Astrocyte (in vitro differentiated cells and primary cell): ENCODE measurements around the gene MRPL1. TPM values are rescaled to one million over a fixed set of nuclear protein-coding genes. Genes with fewer than 3 reads are reported as not detected.

Experiments used
- DNase-seq: peaks from one replicate; pipeline ENCODE4 v3.0.0-alpha.2; 2010; ENCODE audit warnings: low read depth
- FAIRE-seq: peaks from 2 replicates; lab custom pipeline; 2011; peaks lifted over from hg19 to GRCh38; lab: Jason Lieb, UNC
- H2AFZ ChIP-seq: 2 replicates; pipeline ENCODE4 v1.6.0; 2012; ENCODE audit warnings: low read depth, low read length, inconsistent platforms
- H3K27ac ChIP-seq: 2 replicates; pipeline ENCODE4 v1.5.1; 2011; ENCODE audit warnings: low read depth, low read length, inconsistent platforms
- H3K27me3 ChIP-seq: 2 replicates; pipeline ENCODE4 v1.6.0; 2011; ENCODE audit warnings: low read length, inconsistent platforms; ENCODE audit not compliant: insufficient read depth
- H3K36me3 ChIP-seq: 2 replicates; pipeline ENCODE4 v1.5.1; 2011; ENCODE audit warnings: low read length, inconsistent platforms; ENCODE audit not compliant: insufficient read depth
- H3K4me1 ChIP-seq: 2 replicates; pipeline ENCODE4 v1.5.1; 2011; ENCODE audit warnings: low read length, inconsistent platforms; ENCODE audit not compliant: insufficient read depth
- H3K4me2 ChIP-seq: 2 replicates; pipeline ENCODE4 v1.6.0; 2012; ENCODE audit warnings: low read length, inconsistent platforms
- H3K4me3 ChIP-seq: 2 replicates; pipeline ENCODE4 v1.5.1; 2011; ENCODE audit warnings: low read depth, mild to moderate bottlenecking, low read length, inconsistent platforms; ENCODE audit not compliant: insufficient read depth
- H3K79me2 ChIP-seq: 2 replicates; pipeline ENCODE4 v1.6.0; 2012; ENCODE audit warnings: mild to moderate bottlenecking, low read length, inconsistent platforms; ENCODE audit not compliant: insufficient read depth
- H3K9ac ChIP-seq: 2 replicates; pipeline ENCODE4 v1.6.0; 2012; ENCODE audit warnings: mild to moderate bottlenecking, low read length, inconsistent platforms
- H3K9me3 ChIP-seq: 2 replicates; pipeline ENCODE4 v1.5.1; 2012; ENCODE audit warnings: low read depth, mild to moderate bottlenecking, low read length, inconsistent platforms; ENCODE audit not compliant: insufficient read depth
- H4K20me1 ChIP-seq: 2 replicates; pipeline ENCODE4 v1.6.0; 2012; ENCODE audit warnings: low read length, inconsistent platforms; ENCODE audit not compliant: insufficient read depth
- H3K27ac Mint-ChIP-seq: one replicate; pipeline ENCODE4 v1.8.0; 2021; ENCODE audit warnings: mild to moderate bottlenecking, mixed read lengths; ENCODE audit not compliant: unreplicated experiment
- H3K27me3 Mint-ChIP-seq: one replicate; pipeline ENCODE4 v1.8.0; 2021; ENCODE audit warnings: low read depth, mixed read lengths; ENCODE audit not compliant: unreplicated experiment
- H3K36me3 Mint-ChIP-seq: one replicate; pipeline ENCODE4 v1.8.0; 2021; ENCODE audit warnings: low read depth, mixed read lengths; ENCODE audit not compliant: unreplicated experiment
- H3K4me1 Mint-ChIP-seq: one replicate; pipeline ENCODE4 v1.8.0; 2021; ENCODE audit warnings: low read depth, mixed read lengths; ENCODE audit not compliant: unreplicated experiment
- H3K4me3 Mint-ChIP-seq: one replicate; pipeline ENCODE4 v1.8.0; 2021; ENCODE audit warnings: mild to moderate bottlenecking, moderate library complexity, mixed read lengths; ENCODE audit not compliant: unreplicated experiment
- H3K9me3 Mint-ChIP-seq: one replicate; pipeline ENCODE4 v1.8.0; 2021; ENCODE audit warnings: mild to moderate bottlenecking, mixed read lengths; ENCODE audit not compliant: unreplicated experiment
- EZH2 ChIP-seq: IDR thresholded peaks from 2 replicates; pipeline ENCODE4 v1.6.1; 2012; ENCODE audit warnings: mild to moderate bottlenecking, low read length, inconsistent platforms; ENCODE audit not compliant: insufficient read depth
- total RNA-seq: library from RNA; stranded (reverse); gene quantifications from 2 replicates; pipeline ENCODE4 v1.2.1, GENCODE V29; 2021
- TF ChIP-seq, protein P1 (sequence below): IDR thresholded peaks from 2 replicates; pipeline ENCODE4 v1.5.1; 2011; ENCODE audit warnings: low read depth, mild to moderate bottlenecking, inconsistent platforms, low read length, moderate library complexity; ENCODE audit not compliant: insufficient read depth

Gene MRPL1
- total RNA-seq, 1 donor from 2014 or later: 33.2 TPM

DNA sequence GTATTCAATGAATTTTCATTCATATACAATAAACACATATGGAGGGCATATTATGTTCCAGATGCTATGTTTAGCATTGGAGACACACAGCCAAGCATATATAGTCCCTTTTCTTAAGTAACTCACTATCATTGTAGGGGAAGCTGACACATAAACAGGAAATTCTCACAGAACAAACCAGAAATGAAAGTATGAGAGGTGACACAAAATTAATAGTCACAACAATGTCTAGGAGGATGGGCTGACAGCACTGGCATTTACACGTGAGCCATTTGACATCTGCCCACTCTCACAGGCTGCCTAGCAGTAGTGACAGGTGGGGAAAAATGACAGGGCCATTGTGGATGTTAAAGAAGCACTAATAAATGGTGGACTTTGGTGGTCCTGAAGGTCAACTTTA, 40.9 kb upstream of the MRPL1 start:
- Histone ChIP-seq H3K27ac (no peak overlapping the region), H4K20me1 (peaks cover 7% of the 10 kb centered on the region), H3K4me2 (no peak overlapping the region), H3K9me3 (no peaks in the 10 kb centered on the region), H3K36me3 (no peaks in the 10 kb centered on the region), H3K4me3 (no peak overlapping the region), H2AFZ (no peak overlapping the region), H3K4me1 (peaks cover 16% of the 10 kb centered on the region), H3K27me3 (peaks cover 6% of the 10 kb centered on the region), H3K79me2 (peaks cover 18% of the 10 kb centered on the region), H3K9ac (no peak overlapping the region)
- no peak overlapping the region for H3K27ac Mint-ChIP-seq
- TF ChIP-seq EZH2: no peak
- TF ChIP-seq, protein P1, sequence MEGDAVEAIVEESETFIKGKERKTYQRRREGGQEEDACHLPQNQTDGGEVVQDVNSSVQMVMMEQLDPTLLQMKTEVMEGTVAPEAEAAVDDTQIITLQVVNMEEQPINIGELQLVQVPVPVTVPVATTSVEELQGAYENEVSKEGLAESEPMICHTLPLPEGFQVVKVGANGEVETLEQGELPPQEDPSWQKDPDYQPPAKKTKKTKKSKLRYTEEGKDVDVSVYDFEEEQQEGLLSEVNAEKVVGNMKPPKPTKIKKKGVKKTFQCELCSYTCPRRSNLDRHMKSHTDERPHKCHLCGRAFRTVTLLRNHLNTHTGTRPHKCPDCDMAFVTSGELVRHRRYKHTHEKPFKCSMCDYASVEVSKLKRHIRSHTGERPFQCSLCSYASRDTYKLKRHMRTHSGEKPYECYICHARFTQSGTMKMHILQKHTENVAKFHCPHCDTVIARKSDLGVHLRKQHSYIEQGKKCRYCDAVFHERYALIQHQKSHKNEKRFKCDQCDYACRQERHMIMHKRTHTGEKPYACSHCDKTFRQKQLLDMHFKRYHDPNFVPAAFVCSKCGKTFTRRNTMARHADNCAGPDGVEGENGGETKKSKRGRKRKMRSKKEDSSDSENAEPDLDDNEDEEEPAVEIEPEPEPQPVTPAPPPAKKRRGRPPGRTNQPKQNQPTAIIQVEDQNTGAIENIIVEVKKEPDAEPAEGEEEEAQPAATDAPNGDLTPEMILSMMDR: no peak
- DNase-seq (no peak), FAIRE-seq (no peak)
- no peaks in the 10 kb centered on the region for H3K36me3 Mint-ChIP-seq
- H3K9me3 Mint-ChIP-seq: no peaks in the 10 kb centered on the region
- H3K4me1 Mint-ChIP-seq: peaks cover 4% of the 10 kb centered on the region
- H3K27me3 Mint-ChIP-seq: no peaks in the 10 kb centered on the region
- no peak overlapping the region for H3K4me3 Mint-ChIP-seq

DNA sequence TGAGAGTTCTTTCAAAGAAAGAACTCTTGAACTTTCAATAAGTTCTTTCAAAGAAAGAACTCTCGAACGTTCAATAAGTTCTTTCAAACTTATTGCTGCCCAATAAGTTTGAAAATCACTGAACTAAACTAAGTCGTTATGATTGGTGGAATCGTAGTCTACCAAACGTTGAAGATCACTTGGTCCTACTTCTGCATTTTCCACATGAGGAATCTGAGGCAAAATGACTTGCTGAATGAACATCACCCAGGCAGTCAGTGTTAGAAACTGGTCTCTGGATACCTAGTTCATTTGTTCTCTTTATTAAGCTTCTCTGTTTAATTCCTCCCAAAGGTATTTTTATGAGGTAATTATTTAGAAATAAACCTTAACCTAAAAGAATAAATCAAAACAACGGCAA, 36.4 kb upstream of the MRPL1 start:
- H3K9ac ChIP-seq: no peak overlapping the region
- no peak overlapping the region for H2AFZ ChIP-seq
- no peaks in the 10 kb centered on the region for H3K36me3 Mint-ChIP-seq
- H3K27ac Mint-ChIP-seq: no peak overlapping the region
- no peak overlapping the region for H3K4me3 ChIP-seq
- no peak for DNase-seq
- H4K20me1 ChIP-seq: no peaks in the 10 kb centered on the region
- H3K4me2 ChIP-seq: no peak overlapping the region
- peaks cover 2% of the 10 kb centered on the region for H3K27me3 Mint-ChIP-seq
- H3K9me3 Mint-ChIP-seq: no peaks in the 10 kb centered on the region
- no peaks in the 10 kb centered on the region for H3K36me3 ChIP-seq
- no peaks in the 10 kb centered on the region for H3K79me2 ChIP-seq
- H3K27me3 ChIP-seq: peaks cover 8% of the 10 kb centered on the region
- H3K4me3 Mint-ChIP-seq: no peak overlapping the region
- no peak overlapping the region for H3K27ac ChIP-seq
- FAIRE-seq: no peak
- H3K4me1 Mint-ChIP-seq: no peaks in the 10 kb centered on the region
- H3K4me1 ChIP-seq: no peaks in the 10 kb centered on the region
- TF ChIP-seq, protein P1: no peak
- no peak for TF ChIP-seq EZH2
- no peaks in the 10 kb centered on the region for H3K9me3 ChIP-seq

DNA sequence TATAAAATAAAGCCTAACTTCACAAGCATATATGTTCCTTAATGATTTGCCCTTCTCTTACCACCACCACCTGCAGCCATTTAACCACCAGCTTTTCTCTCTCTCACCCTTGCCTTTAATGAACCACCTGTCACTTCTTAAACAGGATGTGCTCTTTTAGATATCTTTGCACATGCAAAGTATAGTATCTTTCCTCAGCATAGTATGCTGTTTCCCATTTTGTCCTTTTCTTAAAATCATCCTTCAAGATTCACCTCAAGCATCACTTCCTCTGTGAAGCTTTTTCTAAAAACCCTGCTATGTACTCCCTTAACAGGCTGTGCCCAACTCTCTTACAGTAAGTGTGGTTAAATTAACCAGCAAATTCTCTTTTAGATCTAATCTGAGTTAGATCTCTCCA, 35.3 kb upstream of the MRPL1 start:
- H3K9me3 Mint-ChIP-seq: no peaks in the 10 kb centered on the region
- Histone ChIP-seq H3K27me3 (peaks cover 8% of the 10 kb centered on the region), H3K36me3 (no peaks in the 10 kb centered on the region), H3K27ac (no peak overlapping the region), H3K9me3 (no peaks in the 10 kb centered on the region), H3K4me3 (no peak overlapping the region), H3K9ac (no peak overlapping the region), H2AFZ (no peak overlapping the region), H3K4me2 (no peak overlapping the region), H3K4me1 (no peaks in the 10 kb centered on the region), H3K79me2 (no peaks in the 10 kb centered on the region), H4K20me1 (no peaks in the 10 kb centered on the region)
- H3K36me3 Mint-ChIP-seq: no peaks in the 10 kb centered on the region
- H3K4me1 Mint-ChIP-seq: no peaks in the 10 kb centered on the region
- no peak for DNase-seq
- TF ChIP-seq EZH2: no peak
- TF ChIP-seq, protein P1: no peak
- H3K4me3 Mint-ChIP-seq: no peak overlapping the region
- FAIRE-seq: no peak
- peaks cover 2% of the 10 kb centered on the region for H3K27me3 Mint-ChIP-seq
- no peak overlapping the region for H3K27ac Mint-ChIP-seq
